Keratinocyte (primary cell): Measurements from ENCODE around the gene GLOD4. TPM values are rescaled to one million over a fixed set of nuclear protein-coding genes. Genes with fewer than 3 reads are reported as not detected.
"Not testable (repeated sequence)": the region's sequence is repeated elsewhere in the genome, so short reads cannot be mapped to it uniquely, and the experiment has no call there.

Experiments used
- DNase-seq: peaks from one replicate; pipeline ENCODE4 v3.0.0-alpha.2; 2011; ENCODE audit warnings: low read depth, missing footprints, low spot score
- FAIRE-seq: peaks from 2 replicates; lab custom pipeline; 2011; peaks lifted over from hg19 to GRCh38; lab: Jason Lieb, UNC
- H2AFZ ChIP-seq: 2 replicates; pipeline ENCODE4 v1.6.0; 2012; ENCODE audit warnings: low read length, control low read depth, inconsistent platforms; ENCODE audit not compliant: control insufficient read depth
- H3K27ac ChIP-seq: 2 replicates; pipeline ENCODE4 v1.5.1; 2011; ENCODE audit warnings: low read length; ENCODE audit not compliant: control insufficient read depth, insufficient read depth
- H3K27me3 ChIP-seq: 3 replicates; pipeline ENCODE4 v1.6.0; 2011; ENCODE audit warnings: low read length; ENCODE audit not compliant: control insufficient read depth, insufficient read depth; ENCODE audit errors: extremely low read depth
- H3K36me3 ChIP-seq, 2 experiments: 2 replicates in 1 of 2; 3 replicates in 1 of 2; pipeline ENCODE4 v1.5.1; 2011; ENCODE audit warnings: low read length in 2 of 2, mild to moderate bottlenecking in 1 of 2; ENCODE audit not compliant: control insufficient read depth in 2 of 2, insufficient read depth in 2 of 2; ENCODE audit errors: extremely low read depth in 1 of 2
- H3K4me1 ChIP-seq: 3 replicates; pipeline ENCODE4 v1.5.1; 2011; ENCODE audit warnings: low read length; ENCODE audit not compliant: control insufficient read depth, insufficient read depth; ENCODE audit errors: extremely low read depth
- H3K4me2 ChIP-seq: 3 replicates; pipeline ENCODE4 v1.6.0; 2011; ENCODE audit warnings: low read depth, low read length; ENCODE audit not compliant: control insufficient read depth, insufficient read depth; ENCODE audit errors: extremely low read depth
- H3K4me3 ChIP-seq, 3 experiments: fragments of 200-600 bp in 1 of 3; sonication (generic) in 1 of 3; 2 replicates in 2 of 3; 3 replicates in 1 of 3; pipeline ENCODE4 v1.5.1; 2011 to 2016; ENCODE audit warnings: low read length in 3 of 3, mild to moderate bottlenecking in 3 of 3, control low read depth in 2 of 3, inconsistent platforms in 1 of 3, low read depth in 1 of 3, mixed read lengths in 1 of 3, mixed run types in 1 of 3, moderate library complexity in 1 of 3; ENCODE audit not compliant: control insufficient read depth in 2 of 3, insufficient read depth in 2 of 3; ENCODE audit errors: extremely low read depth in 1 of 3
- H3K79me2 ChIP-seq: 2 replicates; pipeline ENCODE4 v1.6.0; 2012; ENCODE audit warnings: low read length; ENCODE audit not compliant: control insufficient read depth, insufficient read depth
- H3K9ac ChIP-seq: 3 replicates; pipeline ENCODE4 v1.6.0; 2011; ENCODE audit warnings: low read length; ENCODE audit not compliant: control insufficient read depth, insufficient read depth; ENCODE audit errors: extremely low read depth
- H3K9me1 ChIP-seq: 3 replicates; pipeline ENCODE4 v1.6.0; 2011; ENCODE audit warnings: low read length; ENCODE audit not compliant: control insufficient read depth, insufficient read depth; ENCODE audit errors: extremely low read depth
- H3K9me3 ChIP-seq: 2 replicates; pipeline ENCODE4 v1.5.1; 2012; ENCODE audit warnings: low read depth, low read length; ENCODE audit not compliant: control insufficient read depth
- H4K20me1 ChIP-seq: 3 replicates; pipeline ENCODE4 v1.6.0; 2011; ENCODE audit warnings: low read length; ENCODE audit not compliant: control insufficient read depth, insufficient read depth; ENCODE audit errors: extremely low read depth
- EZH2 ChIP-seq: IDR thresholded peaks from one replicate; pipeline ENCODE4 v1.6.1; 2012; ENCODE audit warnings: inconsistent platforms, mild to moderate bottlenecking, low read length, moderate library complexity
- dilution Hi-C: fragments of 300-500 bp; cut with MboI; formaldehyde crosslinking; loops from one replicate; pipeline ENCODE4 v1.7.0; 2020; ENCODE audit warnings: low sequenced_read_pairs; ENCODE audit not compliant: extremely low pct_ligation_motif_present
- polyA plus RNA-seq, 5 experiments: library from polyadenylated mRNA; depleted of rRNA in 3 of 5; stranded (reverse) in 3 of 5; stranded (forward) in 1 of 5; unstranded in 1 of 5; fragments of >200 nt; gene quantifications; 1 replicate in 1 of 5; 2 replicates in 3 of 5; 3 replicates in 1 of 5; pipeline versions ENCODE4 v1.2.1 to v1.2.3, GENCODE V29; 2011 to 2012; ENCODE audit warnings: missing spikeins in 2 of 5, low read depth in 1 of 5, low replicate concordance in 1 of 5
- TF ChIP-seq, protein P1 (sequence below), 3 experiments: IDR thresholded peaks in 1 of 3; conservative IDR thresholded peaks in 1 of 3; optimal IDR thresholded peaks in 1 of 3; 2 replicates in 2 of 3; 3 replicates in 1 of 3; pipeline versions ENCODE3 to v1.5.1; 2011; ENCODE audit warnings: low read length in 3 of 3, mild to moderate bottlenecking in 3 of 3, moderate library complexity in 2 of 3, control low read depth in 1 of 3, inconsistent platforms in 1 of 3; ENCODE audit not compliant: insufficient read depth in 2 of 3; ENCODE audit errors: extremely low read depth in 1 of 3

Gene GLOD4
- polyA plus RNA-seq, 1 donor (not counting 4 experiments of a cell fraction or from before 2014, with no cell fraction given) = 71.9 TPM

DNA sequence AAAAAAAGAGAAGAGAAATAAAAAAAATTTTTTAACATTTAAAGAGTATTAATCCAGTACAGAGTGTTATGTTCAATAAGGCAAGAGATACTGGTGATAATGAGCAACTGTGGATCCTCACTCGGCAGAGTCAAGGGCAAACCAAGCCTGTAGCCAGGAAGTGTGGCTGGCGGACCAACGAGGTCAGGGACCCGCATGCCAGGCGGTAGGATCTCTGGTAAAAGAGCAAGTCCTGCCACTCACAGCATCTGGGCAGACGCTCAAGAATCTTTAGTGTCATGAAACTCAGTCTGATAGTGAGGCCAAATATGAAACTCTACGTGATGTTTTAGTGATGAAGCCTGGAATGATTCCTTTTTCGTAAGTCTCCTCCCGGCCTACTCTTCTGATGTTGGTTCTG lies 21.7 kb downstream of the GLOD4 start:
- peaks cover 23 to 30% of the 10 kb centered on the region in 2 experiments for H3K36me3 ChIP-seq
- no peak for FAIRE-seq
- no peak for TF ChIP-seq EZH2
- TF ChIP-seq, protein P1, sequence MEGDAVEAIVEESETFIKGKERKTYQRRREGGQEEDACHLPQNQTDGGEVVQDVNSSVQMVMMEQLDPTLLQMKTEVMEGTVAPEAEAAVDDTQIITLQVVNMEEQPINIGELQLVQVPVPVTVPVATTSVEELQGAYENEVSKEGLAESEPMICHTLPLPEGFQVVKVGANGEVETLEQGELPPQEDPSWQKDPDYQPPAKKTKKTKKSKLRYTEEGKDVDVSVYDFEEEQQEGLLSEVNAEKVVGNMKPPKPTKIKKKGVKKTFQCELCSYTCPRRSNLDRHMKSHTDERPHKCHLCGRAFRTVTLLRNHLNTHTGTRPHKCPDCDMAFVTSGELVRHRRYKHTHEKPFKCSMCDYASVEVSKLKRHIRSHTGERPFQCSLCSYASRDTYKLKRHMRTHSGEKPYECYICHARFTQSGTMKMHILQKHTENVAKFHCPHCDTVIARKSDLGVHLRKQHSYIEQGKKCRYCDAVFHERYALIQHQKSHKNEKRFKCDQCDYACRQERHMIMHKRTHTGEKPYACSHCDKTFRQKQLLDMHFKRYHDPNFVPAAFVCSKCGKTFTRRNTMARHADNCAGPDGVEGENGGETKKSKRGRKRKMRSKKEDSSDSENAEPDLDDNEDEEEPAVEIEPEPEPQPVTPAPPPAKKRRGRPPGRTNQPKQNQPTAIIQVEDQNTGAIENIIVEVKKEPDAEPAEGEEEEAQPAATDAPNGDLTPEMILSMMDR (optimal IDR thresholded peaks at IDR 0.05 in 1 of 3, IDR thresholded peaks at IDR 0.05 in 1 of 3, conservative IDR thresholded peaks at IDR 0.05 in 1 of 3; ENCODE audit: extremely low read depth in 1 of 3, insufficient read depth in 2 of 3, low read length in 3 of 3) = no peak

DNA sequence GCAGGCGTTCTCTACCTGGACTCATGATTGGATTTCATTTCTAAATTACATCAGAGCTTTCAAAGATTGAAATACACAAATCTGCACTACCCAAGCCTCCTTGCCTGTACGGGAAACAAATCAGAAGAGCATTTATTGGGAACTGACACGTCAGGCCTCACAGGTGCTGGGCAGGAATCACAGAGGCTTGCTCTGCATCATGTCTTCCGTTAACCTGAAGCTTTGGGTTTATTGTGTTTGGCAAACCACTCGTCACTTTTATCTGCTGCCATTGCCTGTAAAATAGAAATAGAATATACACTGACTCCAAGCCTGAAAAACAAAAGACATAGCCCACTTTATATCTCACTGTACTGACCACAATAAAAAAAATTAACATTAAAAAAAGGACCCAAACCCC lies 22.1 kb downstream of the GLOD4 start:
- Histone ChIP-seq H3K4me3 (no peak overlapping the region), H3K9me3 (no peaks in the 10 kb centered on the region), H3K4me1 (peaks cover 13% of the 10 kb centered on the region), H3K4me2 (no peak overlapping the region), H3K79me2 (no peaks in the 10 kb centered on the region), H4K20me1 (no peaks in the 10 kb centered on the region), H3K9ac (no peak overlapping the region), H2AFZ (no peak overlapping the region), H3K36me3 (peaks cover 22 to 25% of the 10 kb centered on the region in 2 experiments), H3K27me3 (no peaks in the 10 kb centered on the region), H3K9me1 (no peaks in the 10 kb centered on the region), H3K27ac (no peak overlapping the region)
- DNase-seq = no peak
- dilution Hi-C loops = no loop called here
- no peak for TF ChIP-seq EZH2
- TF ChIP-seq, protein P1 (optimal IDR thresholded peaks at IDR 0.05 in 1 of 3, IDR thresholded peaks at IDR 0.05 in 1 of 3, conservative IDR thresholded peaks at IDR 0.05 in 1 of 3; ENCODE audit: extremely low read depth in 1 of 3, insufficient read depth in 2 of 3, low read length in 3 of 3) = no peak
- FAIRE-seq = no peak

More for the DNA sequence above, 21.7 kb downstream of the GLOD4 start:
- Histone ChIP-seq H3K9ac (no peak overlapping the region), H3K9me1 (no peaks in the 10 kb centered on the region), H4K20me1 (no peaks in the 10 kb centered on the region), H3K79me2 (no peaks in the 10 kb centered on the region), H3K9me3 (no peaks in the 10 kb centered on the region), H3K4me2 (no peak overlapping the region), H2AFZ (no peak overlapping the region), H3K4me3 (no peak overlapping the region), H3K4me1 (peaks cover 13% of the 10 kb centered on the region), H3K27ac (no peak overlapping the region), H3K27me3 (no peaks in the 10 kb centered on the region)
- dilution Hi-C loops = no loop called here
- no peak for DNase-seq

DNA sequence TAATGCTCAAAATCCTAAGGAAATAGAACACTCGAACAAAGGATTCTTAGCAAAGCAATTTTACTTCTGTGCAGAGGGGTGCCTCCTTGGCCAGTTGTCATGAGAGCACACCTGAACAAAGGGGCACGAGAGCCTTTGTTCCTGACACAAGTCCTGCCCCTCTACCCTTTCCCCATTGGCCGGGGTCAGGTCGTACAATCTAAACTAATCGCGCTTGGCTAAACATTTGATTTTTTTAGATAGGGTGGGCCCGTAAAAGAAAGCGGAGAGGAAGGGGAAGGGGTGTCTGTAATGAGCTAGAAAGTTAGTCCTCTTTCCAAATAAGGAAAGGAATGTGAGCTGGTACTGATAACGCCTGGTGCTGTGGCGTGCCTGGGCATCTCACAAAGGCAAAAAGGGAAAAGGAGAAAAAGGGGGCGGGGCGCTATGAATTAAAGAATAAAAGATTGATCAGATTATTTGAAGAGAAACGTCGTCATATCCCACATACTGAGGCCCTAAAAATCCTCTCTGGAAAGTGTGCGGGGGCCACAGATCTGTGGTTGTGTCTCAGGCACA lies 26.0 kb downstream of the GLOD4 start:
- peaks cover 17 to 20% of the 10 kb centered on the region in 2 experiments for H3K36me3 ChIP-seq
- H3K4me3 ChIP-seq, H3K9me3 ChIP-seq, DNase-seq, H3K9me1 ChIP-seq, H3K27me3 ChIP-seq, H3K79me2 ChIP-seq, H4K20me1 ChIP-seq, dilution Hi-C loops, FAIRE-seq, H3K9ac ChIP-seq, H3K27ac ChIP-seq: not testable (repeated sequence)
- H2AFZ ChIP-seq = peak overlapping the region; percentile 20
- H3K4me2 ChIP-seq = peak overlapping the region; percentile 42
- peaks cover 19% of the 10 kb centered on the region for H3K4me1 ChIP-seq
